Measurements from ENCODE around the gene VBP1.
"Not testable (repeated sequence)": the region's sequence is repeated elsewhere in the genome, so short reads cannot be mapped to it uniquely, and the experiment has no call there.

VBP1 gene, protein sequence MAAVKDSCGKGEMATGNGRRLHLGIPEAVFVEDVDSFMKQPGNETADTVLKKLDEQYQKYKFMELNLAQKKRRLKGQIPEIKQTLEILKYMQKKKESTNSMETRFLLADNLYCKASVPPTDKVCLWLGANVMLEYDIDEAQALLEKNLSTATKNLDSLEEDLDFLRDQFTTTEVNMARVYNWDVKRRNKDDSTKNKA

DNA sequence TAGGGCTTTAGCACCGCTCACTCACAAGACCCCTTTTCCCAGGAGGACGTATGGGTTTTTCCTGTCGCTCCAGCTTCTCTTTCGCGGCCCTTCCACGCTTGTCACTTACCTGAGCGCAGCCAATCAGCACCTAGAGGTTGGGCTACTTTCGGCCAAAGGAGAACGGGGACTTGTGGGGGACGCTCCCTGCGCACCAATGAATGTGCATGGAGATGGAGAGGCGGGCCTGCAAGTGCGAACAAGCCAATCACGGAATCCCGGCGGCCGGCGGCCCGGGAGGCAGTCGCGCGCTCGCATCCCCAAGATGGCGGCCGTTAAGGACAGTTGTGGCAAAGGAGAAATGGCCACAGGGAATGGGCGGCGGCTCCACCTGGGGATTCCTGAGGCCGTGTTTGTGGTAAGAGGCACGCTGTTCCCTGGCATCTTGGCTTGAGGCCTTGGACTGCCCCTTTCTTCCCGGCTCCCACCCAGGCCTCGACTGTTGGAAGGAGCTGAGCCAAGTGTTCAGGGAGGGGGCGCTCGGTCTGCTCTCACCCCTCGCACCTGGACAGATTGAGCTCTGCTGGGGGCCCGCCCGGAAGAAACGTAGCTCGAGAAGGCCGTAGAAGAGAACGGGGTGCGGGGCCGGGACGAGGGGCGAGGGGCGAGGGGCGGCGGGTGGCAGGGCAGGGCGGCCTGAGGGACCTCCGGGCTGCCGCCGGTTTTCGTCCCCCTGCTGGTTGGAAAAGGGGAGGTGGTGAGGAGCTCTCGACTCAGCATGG is at the start of gene VBP1:
Gene VBP1, plus strand, starts transcription at position 282 of the 761 bp plus-strand sequence. Its CDS starts 23 bp downstream, at position 305.
- in situ Hi-C loops (cut with MboI; ENCODE audit: low sequenced_read_pairs) = no loop called here

DNA sequence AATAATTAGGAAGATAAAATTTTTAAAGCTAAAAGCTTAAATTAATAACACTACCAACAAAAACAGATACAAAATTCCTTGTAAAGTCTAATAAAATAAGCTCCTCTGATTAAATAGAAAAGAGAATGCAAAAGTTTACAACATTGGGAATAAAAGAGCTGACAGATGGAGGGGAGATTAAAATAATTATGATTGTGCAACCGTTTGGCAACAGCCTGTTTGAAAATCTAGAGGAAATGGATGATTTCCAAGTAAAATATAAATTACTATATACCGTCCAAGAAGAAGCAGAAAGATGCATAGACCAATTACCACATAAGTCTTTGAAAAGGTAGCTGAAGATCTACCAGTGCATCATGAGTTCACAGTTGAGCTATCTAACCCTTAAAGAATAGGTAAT is 46.4 kb upstream of the VBP1 start:
- in situ Hi-C loops (cut with MboI; ENCODE audit: low sequenced_read_pairs) = no loop called here

DNA sequence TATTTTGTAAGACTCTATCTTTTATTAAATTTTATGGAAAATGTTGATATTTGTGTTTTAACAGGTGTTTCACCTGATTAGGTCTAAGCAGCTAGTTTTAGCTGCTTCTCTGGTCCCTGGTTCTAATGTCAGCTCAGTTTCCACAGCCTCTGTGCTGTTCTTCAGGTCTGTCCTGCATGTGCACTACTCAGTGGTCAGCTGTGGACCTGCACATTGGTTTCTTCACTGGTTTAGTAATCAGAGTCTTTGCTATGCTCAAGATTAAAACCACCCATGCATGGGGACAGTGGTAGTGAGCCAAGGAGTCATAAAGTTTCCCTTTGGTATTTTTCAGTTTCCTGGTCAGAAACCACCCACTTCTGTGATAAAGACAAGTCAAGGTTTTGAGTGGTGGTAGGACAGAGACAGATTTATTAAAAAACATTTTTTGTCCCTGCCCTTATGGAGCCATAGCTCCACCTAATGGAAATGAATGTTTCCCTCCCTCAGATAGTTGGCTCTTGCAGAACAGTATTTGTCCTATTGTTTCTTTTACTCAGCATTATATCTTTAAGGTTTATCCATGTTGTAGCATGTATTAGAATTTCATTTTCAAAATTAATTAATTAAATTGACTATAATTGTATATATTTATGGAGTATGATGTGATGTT is 36.8 kb upstream of the VBP1 start:
- in situ Hi-C loops (cut with MboI; ENCODE audit: low sequenced_read_pairs) = no loop called here

DNA sequence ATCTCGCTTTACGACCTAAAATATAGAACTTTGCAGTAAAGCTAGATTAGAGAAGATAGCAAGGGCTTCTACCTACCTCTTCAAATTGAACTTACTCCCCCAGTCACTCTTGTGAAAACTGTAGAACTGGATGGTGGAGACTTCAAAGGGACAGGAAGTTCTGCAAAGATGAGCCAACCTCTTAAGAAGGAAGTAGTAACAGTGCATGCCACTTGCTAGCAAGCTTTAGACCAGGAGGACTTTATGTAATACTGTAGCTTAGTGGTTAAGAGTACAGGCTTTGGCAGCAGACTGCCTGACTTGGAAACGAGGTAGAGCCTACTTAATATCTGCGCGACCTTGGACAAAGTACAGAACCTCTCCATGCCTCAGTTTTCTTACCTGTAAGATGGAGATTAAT is 27.5 kb upstream of the VBP1 start:
- in situ Hi-C loops (cut with MboI; ENCODE audit: low sequenced_read_pairs) = no loop called here

DNA sequence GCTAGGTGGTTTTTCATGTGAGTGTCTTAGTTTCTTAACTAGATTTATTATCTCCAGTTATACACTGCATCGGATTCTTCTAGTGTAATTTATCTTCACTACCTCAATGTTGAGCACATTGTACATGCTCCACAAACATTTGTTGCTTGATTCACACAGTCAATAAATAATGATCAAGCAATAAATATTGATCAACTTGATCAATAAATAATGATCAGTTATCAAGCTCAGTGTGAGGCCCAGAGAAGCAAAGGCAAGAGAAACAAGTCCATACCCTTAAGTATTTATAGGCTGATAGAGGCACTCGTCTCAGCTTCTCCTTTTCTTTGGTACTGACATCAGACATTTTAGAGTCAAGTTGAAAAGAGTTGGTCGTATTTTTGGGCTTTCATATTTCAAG is 5.1 kb upstream of the VBP1 start:
- in situ Hi-C loops (cut with MboI; ENCODE audit: low sequenced_read_pairs) = no loop called here

DNA sequence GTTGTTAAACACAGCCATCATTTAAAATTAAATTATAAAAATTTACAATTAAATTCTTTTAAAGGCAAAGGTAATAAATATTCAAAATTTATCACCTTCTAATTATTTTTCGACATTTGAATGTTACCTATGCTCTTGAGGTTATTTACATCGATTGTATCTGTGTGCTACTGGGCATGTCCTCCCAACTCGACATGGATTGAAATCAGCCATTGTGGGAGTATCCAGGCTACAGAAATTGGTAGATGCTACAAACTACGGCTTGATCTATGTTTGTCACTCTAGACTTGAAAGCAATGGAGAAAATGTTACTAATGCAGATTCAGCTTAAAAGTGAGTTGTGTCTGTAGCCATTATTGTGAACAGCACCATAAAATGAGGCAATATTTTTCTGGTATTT is 2.5 kb upstream of the VBP1 start:
- in situ Hi-C loops (cut with MboI; ENCODE audit: low sequenced_read_pairs) = no loop called here

DNA sequence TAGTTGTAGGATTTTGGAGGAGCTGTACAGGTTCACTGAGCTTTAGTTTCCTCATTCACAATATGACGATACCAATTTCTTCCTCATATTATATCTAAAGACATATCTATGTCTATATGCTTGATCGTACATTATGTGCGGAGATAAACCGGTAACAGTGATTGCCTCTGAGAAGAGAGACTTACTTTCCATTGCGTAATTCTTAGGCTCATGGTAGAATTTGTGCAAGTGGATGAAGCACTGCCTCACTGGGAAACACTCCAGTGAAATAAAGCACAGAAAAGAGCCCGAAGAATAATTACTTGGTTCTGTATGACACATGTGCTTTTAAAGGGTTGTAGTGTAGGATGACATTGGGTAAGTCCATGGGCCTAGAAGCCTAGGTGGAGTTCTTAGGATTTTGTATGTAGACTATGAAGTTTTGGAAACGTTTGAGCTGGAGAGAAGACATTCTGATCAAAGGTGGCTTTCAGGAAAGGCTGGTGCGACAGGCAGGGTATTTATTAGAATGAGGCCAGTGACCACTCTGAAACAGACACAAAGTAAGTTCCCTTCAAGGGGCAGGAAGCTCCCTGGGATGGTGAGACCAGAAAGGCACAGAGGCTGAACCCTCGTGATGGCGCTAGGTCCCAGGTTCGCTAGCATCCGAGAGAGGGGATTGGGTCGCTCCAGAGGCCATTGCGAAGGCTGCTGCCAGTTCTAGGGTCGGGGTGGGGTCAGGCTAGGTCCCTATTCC is 649 bp upstream of the VBP1 start:
- in situ Hi-C loops (cut with MboI; ENCODE audit: low sequenced_read_pairs) = no loop called here

DNA sequence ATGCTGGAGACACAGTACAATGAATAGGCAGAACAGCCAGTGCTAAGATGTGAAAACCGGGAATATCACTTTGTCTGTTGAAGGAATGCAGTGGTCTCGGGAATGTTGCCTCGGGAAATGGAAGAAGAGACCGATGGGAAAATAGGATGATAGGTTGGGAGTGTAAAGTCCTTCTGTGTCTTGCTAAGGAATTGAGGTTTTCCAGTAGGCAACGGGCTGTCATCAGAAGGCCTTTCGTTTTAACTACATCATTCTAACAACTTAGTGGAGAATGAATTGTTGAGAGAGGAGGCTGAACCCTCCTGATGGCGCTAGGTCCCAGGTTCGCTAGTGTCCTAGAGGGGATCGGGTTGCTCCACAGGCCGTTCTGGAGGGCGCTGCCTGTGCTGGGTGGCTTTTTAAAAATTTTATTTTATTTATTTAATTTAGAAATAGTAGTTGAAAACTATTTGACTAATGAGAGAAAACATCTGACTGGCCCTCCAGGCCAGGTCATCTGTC is 730 bp downstream of the VBP1 start:
- in situ Hi-C loops (cut with MboI; ENCODE audit: low sequenced_read_pairs) = no loop called here

DNA sequence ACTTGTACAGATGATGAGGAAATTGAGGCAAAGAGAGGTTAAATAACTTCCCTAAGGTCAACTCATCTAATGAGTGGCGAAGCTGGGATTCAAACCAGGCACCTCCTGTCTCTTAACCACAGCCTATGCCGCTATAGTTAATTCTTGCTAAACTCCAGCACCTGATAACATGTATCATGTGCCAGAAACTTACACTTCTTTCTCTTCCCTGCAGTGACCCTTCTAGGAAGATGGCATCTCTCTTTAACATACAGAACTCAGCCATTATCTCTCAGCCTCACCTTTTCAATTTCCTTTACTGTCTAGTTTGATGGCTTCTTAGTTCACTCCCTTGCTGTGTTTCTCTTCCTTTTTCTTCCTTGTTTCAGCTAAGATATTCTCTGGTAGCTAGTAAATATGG is 2.5 kb downstream of the VBP1 start:
- in situ Hi-C loops (cut with MboI; ENCODE audit: low sequenced_read_pairs) = no loop called here

DNA sequence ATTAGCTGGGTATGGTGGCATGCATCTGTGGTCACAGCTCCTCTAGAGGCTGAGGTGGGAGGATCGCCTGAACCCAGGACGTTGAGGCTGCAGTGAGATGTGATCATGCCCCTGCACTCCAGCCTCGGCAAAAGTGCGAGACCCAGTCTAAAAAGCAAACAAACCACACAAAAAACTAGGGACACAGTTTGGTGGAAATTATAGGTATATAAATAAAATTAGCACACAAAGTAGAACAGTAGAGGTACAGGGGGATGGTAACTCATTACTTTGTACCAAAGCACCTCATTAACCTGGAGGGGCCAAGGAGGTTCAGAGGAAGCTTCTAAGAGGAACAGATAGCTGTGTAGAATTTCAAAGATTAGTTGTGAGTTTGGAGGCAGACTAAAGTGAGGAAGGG is 5.1 kb downstream of the VBP1 start:
- in situ Hi-C loops (cut with MboI; ENCODE audit: low sequenced_read_pairs) = no loop called here

DNA sequence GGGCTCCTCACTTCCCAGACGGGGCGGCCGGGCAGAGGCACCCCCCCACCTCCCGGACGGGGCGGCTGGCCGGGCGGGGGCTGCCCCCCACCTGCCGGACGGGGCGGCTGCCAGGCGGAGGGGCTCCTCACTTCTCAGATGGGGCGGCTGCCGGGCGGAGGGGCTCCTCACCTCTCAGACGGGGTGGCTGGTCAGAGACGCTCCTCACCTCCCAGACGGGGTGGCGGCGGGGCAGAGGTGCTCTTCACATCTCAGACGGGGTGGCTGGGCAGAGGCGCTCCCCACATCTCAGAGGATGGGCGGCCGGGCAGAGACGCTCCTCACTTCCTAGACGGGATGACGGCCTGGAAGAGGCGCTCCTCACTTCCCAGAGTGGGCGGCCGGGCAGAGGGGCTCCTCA is 7.5 kb downstream of the VBP1 start:
- in situ Hi-C loops (cut with MboI; ENCODE audit: low sequenced_read_pairs) = not testable (repeated sequence)

DNA sequence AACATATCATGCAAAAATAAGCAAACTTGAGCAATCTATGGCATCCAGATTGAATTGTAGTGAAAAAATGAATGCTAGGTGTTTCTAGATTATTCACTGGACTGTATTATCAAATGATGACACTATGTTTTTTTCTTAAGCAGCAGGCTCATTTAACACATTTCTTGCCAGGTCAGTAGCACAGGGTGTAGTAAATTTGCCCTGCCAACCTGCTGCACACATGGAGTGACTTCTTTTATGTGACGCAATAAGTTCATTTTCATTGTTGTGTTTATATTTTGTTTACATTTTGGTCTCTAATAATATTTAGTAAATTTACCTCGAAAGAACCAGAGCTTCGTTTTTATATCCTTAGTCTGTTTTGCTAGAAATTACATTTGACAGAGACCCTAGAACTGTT is 9.5 kb downstream of the VBP1 start:
- in situ Hi-C loops (cut with MboI; ENCODE audit: low sequenced_read_pairs) = no loop called here

DNA sequence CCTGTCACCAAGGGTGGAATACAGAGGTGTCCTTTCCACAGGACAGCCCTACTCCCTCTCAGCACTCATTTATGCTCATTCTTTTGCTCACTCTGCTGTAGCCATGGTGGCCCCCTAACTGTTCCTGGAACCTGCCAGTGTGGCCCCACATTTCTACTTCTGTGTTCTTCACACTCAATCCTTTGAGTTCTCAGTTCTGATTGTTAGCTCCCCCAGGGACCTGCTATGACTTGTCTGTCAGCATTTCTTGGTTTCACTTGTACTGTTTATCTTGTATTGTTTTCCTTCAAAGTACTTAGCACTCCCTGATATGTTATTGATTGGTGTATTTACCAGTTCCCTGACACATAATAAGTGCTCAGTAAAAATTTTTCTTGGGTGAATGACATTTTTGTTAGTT is 14.9 kb downstream of the VBP1 start:
- in situ Hi-C loops (cut with MboI; ENCODE audit: low sequenced_read_pairs) = no loop called here

DNA sequence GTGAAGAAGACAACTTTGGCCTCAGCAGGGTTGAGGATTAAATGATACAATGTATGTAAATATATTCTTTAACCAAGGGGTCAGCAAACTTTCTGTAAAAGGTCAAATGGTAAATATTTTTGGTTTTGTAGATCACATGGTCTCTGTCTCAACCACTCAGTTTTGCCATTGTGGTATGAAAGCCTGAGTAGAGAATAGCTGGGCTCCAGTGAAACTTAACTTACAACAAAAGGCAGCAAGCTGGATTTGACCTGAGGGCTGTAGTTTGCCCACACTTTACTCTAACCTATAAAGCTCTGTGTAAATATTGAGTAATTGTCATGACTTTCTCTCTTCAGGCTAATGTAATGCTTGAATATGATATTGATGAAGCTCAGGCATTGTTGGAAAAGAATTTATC is 19.6 kb downstream of the VBP1 start:
- in situ Hi-C loops (cut with MboI; ENCODE audit: low sequenced_read_pairs) = no loop called here

DNA sequence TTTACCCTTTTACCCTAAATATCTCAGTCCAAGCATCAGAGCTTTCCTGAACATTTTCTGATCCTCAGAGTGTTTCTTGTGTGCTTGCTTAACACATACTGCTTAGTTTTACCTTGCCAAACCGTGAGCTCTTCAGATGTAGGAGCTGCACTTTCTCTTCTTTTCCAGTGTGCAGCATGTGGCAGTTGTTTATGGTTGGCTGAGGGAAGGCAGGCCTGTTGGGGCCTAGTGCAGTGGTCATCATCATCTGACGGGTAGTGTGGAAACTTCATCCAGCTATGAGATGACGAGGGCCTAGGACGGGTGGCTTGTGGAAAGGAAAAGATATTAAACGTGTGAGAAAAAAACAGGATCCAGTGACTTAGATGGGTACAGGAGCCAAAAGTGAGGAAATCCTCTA is 21.5 kb downstream of the VBP1 start:
- in situ Hi-C loops (cut with MboI; ENCODE audit: low sequenced_read_pairs) = no loop called here

DNA sequence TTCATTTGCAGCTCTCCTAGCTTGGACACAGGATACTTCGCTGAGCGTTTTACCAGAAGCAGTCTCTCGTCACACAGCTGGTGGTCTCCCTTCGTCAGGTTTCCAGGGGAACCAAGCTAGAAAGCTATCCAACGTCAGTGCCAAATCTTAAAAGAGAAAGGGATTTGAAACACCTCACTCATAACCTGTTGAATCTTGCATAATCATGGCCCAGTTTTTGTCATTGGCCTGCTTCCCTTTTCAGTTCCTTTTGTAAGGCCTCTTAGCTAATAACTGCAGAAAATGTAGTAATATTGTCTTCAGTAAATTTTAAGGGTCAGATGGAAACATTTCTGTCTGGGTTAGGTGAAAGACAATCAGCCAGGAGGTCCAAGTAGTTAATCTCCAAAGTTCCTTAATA is 26.0 kb downstream of the VBP1 start:
- in situ Hi-C loops (cut with MboI; ENCODE audit: low sequenced_read_pairs) = no loop called here

DNA sequence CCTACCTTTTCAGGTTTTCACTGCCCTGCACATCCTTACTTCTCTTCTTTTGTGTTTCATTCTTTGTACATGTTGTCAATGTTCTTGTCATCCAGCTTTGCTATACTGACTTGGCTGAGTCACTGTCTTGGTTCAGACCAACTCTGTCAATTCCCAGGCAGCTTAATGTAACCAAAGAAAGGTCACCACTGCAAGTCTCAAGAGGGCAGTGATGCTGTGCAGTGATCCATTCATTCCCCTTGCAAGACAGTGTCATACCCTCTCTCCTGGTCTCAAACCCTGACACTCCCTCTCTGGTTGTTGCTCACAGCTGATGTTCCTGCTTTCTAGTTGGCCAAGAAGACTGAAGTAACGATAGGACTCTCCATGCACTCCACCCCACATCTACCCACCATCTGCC is 30.5 kb downstream of the VBP1 start:
- in situ Hi-C loops (cut with MboI; ENCODE audit: low sequenced_read_pairs) = no loop called here

DNA sequence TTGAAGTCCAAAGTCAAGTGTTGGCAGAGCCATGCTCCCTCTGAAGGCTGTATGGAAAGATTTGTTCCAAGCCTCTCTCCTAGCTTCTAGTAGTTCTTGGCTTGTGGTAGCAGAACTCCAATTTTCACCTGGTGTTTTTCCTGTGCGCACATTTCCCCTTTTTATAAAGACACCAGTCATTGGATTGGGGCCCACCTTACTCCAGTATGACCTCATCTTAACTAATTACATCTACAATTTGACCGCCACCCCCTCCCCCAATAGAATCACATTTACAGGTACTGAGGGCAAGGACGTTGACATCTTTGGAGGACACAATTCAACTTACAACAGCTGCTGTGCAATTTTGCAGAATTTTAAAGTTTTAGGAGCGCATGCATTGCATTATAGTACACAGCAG is 31.2 kb downstream of the VBP1 start:
- in situ Hi-C loops (cut with MboI; ENCODE audit: low sequenced_read_pairs) = no loop called here

DNA sequence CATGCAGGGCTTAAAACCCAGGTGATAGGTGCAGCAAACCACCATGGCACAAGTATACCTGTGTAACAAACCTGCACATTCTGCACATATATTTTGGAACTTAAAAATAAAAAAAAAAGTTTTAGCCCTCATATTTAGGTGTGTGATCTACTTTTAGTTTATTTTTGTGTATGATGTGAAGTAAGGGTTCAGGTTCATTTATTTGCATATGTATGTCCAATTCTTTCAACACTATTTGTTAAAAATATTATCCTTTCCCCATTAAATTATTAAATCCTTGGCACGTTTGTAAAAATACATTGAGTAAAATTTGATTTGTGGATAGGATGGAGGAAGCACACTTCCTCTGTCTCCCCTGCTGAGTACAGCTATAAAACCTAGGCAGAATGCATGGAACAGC is 35.1 kb downstream of the VBP1 start:
- in situ Hi-C loops (cut with MboI; ENCODE audit: low sequenced_read_pairs) = no loop called here

DNA sequence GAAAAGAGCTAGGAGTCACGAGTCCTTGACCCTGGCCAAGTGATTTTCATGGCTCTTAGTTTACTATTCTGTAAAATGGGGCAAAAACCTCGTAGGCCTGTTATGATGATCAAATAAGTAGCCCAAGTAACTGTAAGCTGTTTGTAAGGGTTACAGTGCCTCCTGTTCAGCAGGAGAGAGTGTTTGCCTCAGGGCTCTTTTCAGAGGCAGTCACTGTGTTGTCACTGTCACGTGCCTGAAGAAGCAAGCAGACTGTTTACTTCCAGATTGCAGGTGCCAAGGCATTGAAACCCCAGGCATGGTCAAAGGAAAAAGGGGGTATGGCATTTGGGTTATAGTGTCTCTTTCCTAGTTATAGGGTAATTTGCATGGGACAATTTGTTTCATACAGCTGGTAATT is 43.5 kb downstream of the VBP1 start:
- in situ Hi-C loops (cut with MboI; ENCODE audit: low sequenced_read_pairs) = no loop called here

DNA sequence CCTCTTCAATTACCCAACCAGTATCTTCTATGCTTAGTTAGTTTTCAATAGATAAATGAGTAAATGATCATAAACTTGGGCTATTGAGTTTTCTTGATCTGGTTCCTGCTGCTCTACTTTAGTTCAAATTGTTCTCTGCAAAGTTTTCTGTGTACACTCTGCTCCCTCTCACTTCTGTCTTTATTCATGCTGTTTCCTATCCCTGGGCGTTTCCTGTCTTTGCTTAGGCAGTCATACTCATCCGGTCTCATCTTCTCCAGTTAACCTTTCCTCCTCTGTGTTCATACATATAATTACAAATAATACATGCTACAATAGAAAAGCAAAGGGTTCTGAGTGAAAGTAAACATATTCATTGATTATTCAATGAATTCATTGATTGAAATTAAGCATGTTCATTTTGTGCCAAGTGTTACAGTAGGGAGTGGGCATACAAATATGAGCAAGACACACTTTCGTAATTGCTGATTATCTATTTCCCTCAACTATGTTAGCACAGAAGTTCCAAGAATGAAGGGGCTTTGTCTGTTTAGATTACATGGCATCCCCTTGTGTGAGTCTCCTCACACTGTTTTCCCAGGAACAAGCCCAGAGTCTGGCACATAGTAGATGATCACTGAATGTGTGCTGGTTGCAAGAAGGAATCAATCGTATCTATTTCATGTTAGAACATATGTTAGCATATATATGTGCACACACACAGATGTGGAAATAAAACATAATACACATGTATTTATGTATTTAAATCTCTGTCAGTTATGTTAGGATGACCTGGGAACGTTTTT is 46.9 kb downstream of the VBP1 start:
- in situ Hi-C loops (cut with MboI; ENCODE audit: low sequenced_read_pairs) = no loop called here

Data from HL-60/S4 (cell line).